Measurements from ENCODE around the gene PRDM2.

- TF ChIP-seq ZBTB7A (tag by site-specific recombination; IDR thresholded peaks at IDR 0.05; ENCODE audit: low read depth) (no peak), ZNF133 (tag by site-specific recombination; IDR thresholded peaks at IDR 0.05) (no peak), ATF2 (tag by site-specific recombination; IDR thresholded peaks at IDR 0.05; ENCODE audit: low read depth) (no peak), SP2 (tag by site-specific recombination; IDR thresholded peaks at IDR 0.05) (no peak), CTCF (tag by site-specific recombination; IDR thresholded peaks at IDR 0.05) (no peak), ZNF239 (tag by site-specific recombination; IDR thresholded peaks at IDR 0.05) (no peak), TCF7L2 (IDR thresholded peaks at IDR 0.05; ENCODE audit: borderline replicate concordance, low read depth, low read length) (no peak), ZNF433 (tag by site-specific recombination; IDR thresholded peaks at IDR 0.05; ENCODE audit: low read depth) (no peak), ZNF549 (tag by site-specific recombination; IDR thresholded peaks at IDR 0.05) (no peak), PRDM4 (tag by site-specific recombination; IDR thresholded peaks at IDR 0.05) (no peak)
These were observed 20.3 kb upstream of the PRDM2 start for GRCh38 chr1:13679651-13680050.

All from HEK293 (cell line).